A549 (cell line): ENCODE data around the gene RUNX3. TPM values are rescaled to one million over a fixed set of nuclear protein-coding genes. Genes with fewer than 3 reads are reported as not detected.

Experiments used
- ATAC-seq, 2 experiments: fragments of 200-7000 bp in 1 of 2; fragments of >200 bp in 1 of 2; cut with Nextera tagmentation in 1 of 2; cut with Tn5 transposase in 1 of 2; 3 replicates each; pipeline versions ENCODE4 v1.8.0 to v1.9.1; 2018 to 2020; ENCODE audit warnings: mild to moderate bottlenecking in 1 of 2, moderate library complexity in 1 of 2
- CTCF ChIA-PET: fragments of 300-600 bp; sonication (Branson Sonifier 250); formaldehyde crosslinking; extraction: SDS; loops from one replicate; lab custom pipeline; 2021; ENCODE audit warnings: antibody characterized with exemption, inconsistent platforms; lab: Yijun Ruan, JAX
- POLR2A ChIA-PET: fragments of 350-600 bp; formaldehyde crosslinking; extraction: SDS; loops from one replicate; lab custom pipeline; 2021; ENCODE audit warnings: antibody characterized with exemption, inconsistent platforms; lab: Yijun Ruan, JAX
- DNase-seq, 2 experiments: peaks; one replicate each; pipeline versions ENCODE4 v3.0.0 to v3.0.0-alpha.2; 2011 to 2016; ENCODE audit warnings: low read depth in 1 of 2, low spot score in 1 of 2
- FAIRE-seq: peaks from 2 replicates; lab custom pipeline; 2011; peaks lifted over from hg19 to GRCh38; lab: Jason Lieb, UNC
- H3K27ac ChIP-seq, 2 experiments: fragments of >200 bp; sonication (Bioruptor Twin); formaldehyde crosslinking; 3 replicates each; pipeline ENCODE4 v1.5.1; 2016 to 2017
- H3K4me1 ChIP-seq: fragments of >200 bp; sonication (Bioruptor Twin); formaldehyde crosslinking; 3 replicates; pipeline ENCODE4 v1.6.1; 2016
- H3K4me2 ChIP-seq: fragments of >200 bp; sonication (Bioruptor Twin); formaldehyde crosslinking; 3 replicates; pipeline ENCODE4 v1.6.1; 2016
- H3K4me3 ChIP-seq: fragments of >200 bp; sonication (Bioruptor Twin); formaldehyde crosslinking; 3 replicates; pipeline ENCODE4 v1.5.1; 2016
- H3K9me3 ChIP-seq: fragments of >200 bp; sonication (Bioruptor Twin); formaldehyde crosslinking; 3 replicates; pipeline ENCODE4 v1.6.1; 2016
- BCL3 ChIP-seq: fragments of >200 bp; sonication (Bioruptor Twin); formaldehyde crosslinking; IDR thresholded peaks from 3 replicates; pipeline ENCODE4 v1.6.1; 2016
- BHLHE40 ChIP-seq: IDR thresholded peaks from 2 replicates; pipeline ENCODE4 v1.6.1; 2012; ENCODE audit warnings: low read depth, low read length, inconsistent platforms
- CHD2 ChIP-seq: fragments of 150-350 bp; IDR thresholded peaks from 2 replicates; pipeline ENCODE4 v1.6.1; 2014; ENCODE audit warnings: low read length; ENCODE audit not compliant: partially characterized antibody
- CHD4 ChIP-seq: fragments of 200-600 bp; sonication (generic); IDR thresholded peaks from 2 replicates; pipeline ENCODE4 v1.6.1; 2016; ENCODE audit warnings: antibody characterized with exemption, mild to moderate bottlenecking, borderline replicate concordance
- CTCF ChIP-seq: fragments of >200 bp; sonication (Bioruptor Twin); formaldehyde crosslinking; IDR thresholded peaks from 3 replicates; pipeline ENCODE4 v1.5.1; 2016
- EHMT2 ChIP-seq: fragments of 200-600 bp; sonication (generic); IDR thresholded peaks from 2 replicates; pipeline ENCODE4 v1.6.1; 2016; ENCODE audit warnings: antibody characterized with exemption, low read depth, mild to moderate bottlenecking, moderate library complexity
- EP300 ChIP-seq, 2 experiments: fragments of >200 bp; sonication (Bioruptor Twin); formaldehyde crosslinking; IDR thresholded peaks; 2 replicates in 1 of 2; 3 replicates in 1 of 2; pipeline ENCODE4 v1.6.1; 2016 to 2017
- FOSB ChIP-seq: fragments of 250-450 bp; sonication (Bioruptor Pico); IDR thresholded peaks from 2 replicates; pipeline ENCODE4 v1.5.0; 2020; ENCODE audit warnings: mild to moderate bottlenecking, moderate library complexity
- FOSL2 ChIP-seq, 2 experiments: fragments of 450-650 bp in 1 of 2; fragments of >200 bp in 1 of 2; sonication (Bioruptor Twin) in 1 of 2; formaldehyde crosslinking; IDR thresholded peaks; 2 replicates each; pipeline versions ENCODE4 v1.5.0 to v1.6.1; 2016 to 2020; ENCODE audit warnings: mild to moderate bottlenecking in 1 of 2, moderate library complexity in 1 of 2
- HOXA7 ChIP-seq: fragments of 250-450 bp; sonication (Bioruptor Pico); IDR thresholded peaks from 2 replicates; pipeline ENCODE4 v1.5.0; 2020; ENCODE audit warnings: mild to moderate bottlenecking, moderate library complexity
- HOXB5 ChIP-seq: fragments of 250-450 bp; sonication (Bioruptor Pico); IDR thresholded peaks from 2 replicates; pipeline ENCODE4 v1.5.0; 2020; ENCODE audit warnings: mild to moderate bottlenecking, moderate library complexity
- JUN ChIP-seq, 2 experiments: fragments of >200 bp; sonication (Bioruptor Twin); formaldehyde crosslinking; IDR thresholded peaks; 2 replicates in 1 of 2; 3 replicates in 1 of 2; pipeline ENCODE4 v1.6.1; 2016 to 2017
- KDM5A ChIP-seq: fragments of 200-600 bp; sonication (generic); IDR thresholded peaks from 2 replicates; pipeline ENCODE4 v1.6.1; 2016; ENCODE audit warnings: antibody characterized with exemption, mild to moderate bottlenecking
- NFE2L2 ChIP-seq: fragments of 150-350 bp; conservative IDR thresholded peaks from 2 replicates; pipeline ENCODE4 v1.6.1; 2014; ENCODE audit warnings: low read length
- PHF8 ChIP-seq: fragments of 200-600 bp; sonication (generic); IDR thresholded peaks from 2 replicates; pipeline ENCODE4 v1.6.1; 2016; ENCODE audit warnings: low read depth, mild to moderate bottlenecking, antibody characterized with exemption, moderate library complexity, borderline replicate concordance
- POLR2A ChIP-seq: IDR thresholded peaks from 2 replicates; pipeline ENCODE4 v1.6.1; 2012; ENCODE audit warnings: mild to moderate bottlenecking, low read length
- SMC3 ChIP-seq: fragments of >200 bp; sonication (Bioruptor Twin); formaldehyde crosslinking; IDR thresholded peaks from 3 replicates; pipeline ENCODE4 v1.6.1; 2018; ENCODE audit warnings: inconsistent platforms
- SREBF2 ChIP-seq: fragments of 450-650 bp; IDR thresholded peaks from 2 replicates; pipeline ENCODE4 v1.6.1; 2014; ENCODE audit warnings: mild to moderate bottlenecking, moderate library complexity
- TFCP2L1 ChIP-seq: fragments of 250-450 bp; sonication (Bioruptor Pico); IDR thresholded peaks from 2 replicates; pipeline ENCODE4 v1.5.0; 2021; ENCODE audit warnings: mild to moderate bottlenecking
- USF2 ChIP-seq: fragments of 450-650 bp; IDR thresholded peaks from 2 replicates; pipeline ENCODE4 v1.6.1; 2014; ENCODE audit warnings: antibody characterized with exemption
- ZC3H11A ChIP-seq: fragments of 450-650 bp; IDR thresholded peaks from 2 replicates; pipeline ENCODE4 v1.6.1; 2014; ENCODE audit warnings: antibody characterized with exemption, mild to moderate bottlenecking
- ZNF302 ChIP-seq: fragments of 250-450 bp; sonication (Bioruptor Pico); IDR thresholded peaks from 2 replicates; pipeline ENCODE4 v1.9.0; 2021; ENCODE audit warnings: inconsistent platforms, mild to moderate bottlenecking, moderate library complexity
- WGBS: methylation state at CpG from one replicate; pipeline ENCODE4 v1.1.6; 2017; ENCODE audit errors: missing lambda C conversion rate; 5-methylcytosine and 5-hydroxymethylcytosine counted together
- polyA plus RNA-seq, 4 experiments: library from polyadenylated mRNA; depleted of rRNA in 3 of 4; stranded (reverse); fragments of >200 nt; fragmentation: RNase III in 1 of 4; extraction: RNeasy Plus Mini Kit Qiagen cat#74134 plus additional on column Dnase treatment in 1 of 4; gene quantifications; 2 replicates in 3 of 4; 3 replicates in 1 of 4; pipeline ENCODE4 v1.2.3, GENCODE V29; 2011 to 2017

RUNX3 gene
- polyA plus RNA-seq, 2 of the 4 experiments (the other 2 are of a cell fraction) = 1.4 to 4.0 TPM

GRCh38 chr1:24920533-24920925 is 9.5 kb downstream of the RUNX3 start:
- Histone ChIP-seq H3K9me3 (no peaks in the 10 kb centered on the region), H3K4me1 (no peaks in the 10 kb centered on the region), H3K4me3 (no peak overlapping the region), H3K27ac (no peak overlapping the region), H3K4me2 (no peak overlapping the region)
- ChIA-PET POLR2A (no interaction called here), CTCF (interaction anchor here (3.0 kb wide), 1 partner anchor 11 kb away, joined by 9 read pairs; no protein-coding TSS in a partner anchor)
- WGBS = 80% methylated on average over 8 of the region's 8 CpGs
- DNase-seq = no peak
- FAIRE-seq = no peak
- no peak for ATAC-seq
- no peak for TF ChIP-seq SMC3
- TF ChIP-seq EP300 (IDR thresholded peaks at IDR 0.05) = no peak
- TF ChIP-seq CHD2 = no peak
- TF ChIP-seq NFE2L2 = no peak
- no peak for TF ChIP-seq BHLHE40
- TF ChIP-seq PHF8 = no peak
- TF ChIP-seq POLR2A = no peak
- no peak for TF ChIP-seq USF2
- TF ChIP-seq SREBF2 = no peak

GRCh38 chr1:24919791-24920532 is 10.1 kb downstream of the RUNX3 start:
- Histone ChIP-seq H3K4me3 (no peak overlapping the region), H3K4me2 (no peak overlapping the region), H3K9me3 (no peaks in the 10 kb centered on the region), H3K27ac (no peak overlapping the region), H3K4me1 (no peaks in the 10 kb centered on the region)
- WGBS = 84% methylated on average over 16 of the region's 16 CpGs
- FAIRE-seq = no peak
- DNase-seq = no peak
- POLR2A ChIA-PET = no interaction called here
- CTCF ChIA-PET = interaction anchor here (3.0 kb wide), 1 partner anchor 10 kb away, joined by 9 read pairs; no protein-coding TSS in a partner anchor
- TF ChIP-seq EHMT2 (no peak), FOSB (no peak), PHF8 (no peak), BCL3 (no peak), EP300 (IDR thresholded peaks at IDR 0.05) (no peak), CHD4 (no peak), ZNF302 (CRISPR knock-in tag) (no peak), FOSL2 (IDR thresholded peaks at IDR 0.05) (no peak), FOSL2 (CRISPR knock-in tag; IDR thresholded peaks at IDR 0.05) (no peak), CTCF (no peak), SREBF2 (no peak), HOXB5 (CRISPR knock-in tag) (no peak), USF2 (no peak), SMC3 (no peak), JUN (IDR thresholded peaks at IDR 0.05) (no peak), HOXA7 (CRISPR knock-in tag) (no peak), ZC3H11A (no peak), KDM5A (no peak), TFCP2L1 (no peak)
- ATAC-seq = no peak
